Stimulated activated CD8-positive, alpha-beta memory T cell treated with anti-CD3 and anti-CD28 coated beads, Interleukin-2, amount 100 ng/mL, for 48 hours (primary cell): Measurements from ENCODE around the gene NFILZ.

Source experiments
- DNase-seq, 2 donors: peaks; one replicate each; pipeline ENCODE4 v3.0.0-alpha.2; 2020; ENCODE audit warnings: low read depth in 2 of 2

NFILZ gene, protein sequence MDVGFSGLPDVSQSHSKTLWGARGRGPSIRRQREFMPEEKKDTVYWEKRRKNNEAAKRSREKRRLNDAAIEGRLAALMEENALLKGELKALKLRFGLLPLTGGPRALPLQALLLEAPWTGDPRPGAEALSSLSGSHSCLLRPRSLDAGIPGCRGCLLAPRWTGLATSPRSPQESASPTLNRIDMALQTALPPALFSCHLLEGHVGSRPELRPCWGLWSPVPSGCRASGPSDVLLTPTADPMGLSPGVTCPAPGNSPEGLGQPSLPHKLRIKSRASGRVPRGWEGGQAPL

DNA sequence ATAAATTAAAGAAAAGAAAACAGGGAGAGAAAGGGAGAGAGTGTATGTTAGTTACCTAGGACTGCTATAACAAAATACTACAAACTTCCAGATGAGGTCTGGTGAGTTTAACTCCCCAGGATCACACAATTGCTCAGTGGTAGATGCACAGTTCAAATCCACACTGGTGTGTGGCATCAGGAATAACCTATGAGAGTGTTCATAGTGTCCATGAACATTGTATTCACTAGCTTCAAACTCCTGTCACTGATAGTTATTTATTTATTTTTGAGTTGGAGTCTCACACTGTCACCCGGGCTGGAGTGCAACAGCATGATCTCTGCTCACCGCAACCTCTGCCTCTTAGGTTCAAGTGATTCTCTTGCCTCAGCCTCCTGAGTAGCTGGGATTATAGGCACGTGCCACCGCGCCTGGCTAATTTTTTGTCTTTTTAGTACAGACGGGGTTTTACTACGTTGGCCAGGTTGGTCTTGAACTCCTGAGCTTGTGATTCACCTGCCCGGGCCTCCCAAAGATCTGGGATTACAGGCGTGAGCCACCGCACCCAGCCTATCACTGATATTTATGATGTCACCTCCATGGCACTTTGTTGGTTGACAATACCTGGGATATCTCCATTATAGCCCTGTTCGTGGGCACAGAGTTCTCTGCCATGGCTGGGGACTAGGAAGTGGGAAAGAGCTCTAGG, at the start of gene NFILZ:
Gene NFILZ (plus strand): TSS at position 638 of the 688 bp plus-strand sequence. CDS start 46,133 bp downstream, outside the sequence.
- no peak for DNase-seq

DNA sequence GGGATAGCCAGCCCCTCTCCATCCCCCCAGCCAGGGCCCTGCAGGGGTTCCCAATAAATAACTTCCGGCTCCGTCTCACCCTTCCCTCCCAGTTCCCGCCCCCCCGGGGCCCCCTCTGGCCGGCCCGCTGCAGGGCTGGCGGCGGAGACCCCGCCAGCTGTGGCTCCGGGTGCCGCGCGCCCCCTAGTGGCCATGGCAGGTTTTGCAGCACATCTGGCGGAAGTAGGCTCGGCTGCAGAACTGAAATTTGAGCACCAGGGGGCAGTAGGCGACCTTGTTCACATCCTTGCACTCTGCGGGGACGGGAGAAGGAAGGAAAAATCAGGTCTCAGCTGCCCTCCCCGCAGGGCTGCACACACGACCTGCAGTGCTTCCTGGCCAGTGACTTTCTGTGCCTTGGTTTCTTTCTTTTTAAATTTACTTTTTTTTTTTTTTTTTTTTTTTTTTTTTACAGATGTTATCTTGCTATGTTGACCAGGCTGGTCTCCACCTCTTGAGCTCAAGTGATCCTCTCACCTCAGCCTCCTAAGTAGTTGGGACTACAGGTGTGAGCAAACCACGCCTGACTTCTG, 49.6 kb upstream of the NFILZ start:
- peak; percentile 71 to 76 for DNase-seq

DNA sequence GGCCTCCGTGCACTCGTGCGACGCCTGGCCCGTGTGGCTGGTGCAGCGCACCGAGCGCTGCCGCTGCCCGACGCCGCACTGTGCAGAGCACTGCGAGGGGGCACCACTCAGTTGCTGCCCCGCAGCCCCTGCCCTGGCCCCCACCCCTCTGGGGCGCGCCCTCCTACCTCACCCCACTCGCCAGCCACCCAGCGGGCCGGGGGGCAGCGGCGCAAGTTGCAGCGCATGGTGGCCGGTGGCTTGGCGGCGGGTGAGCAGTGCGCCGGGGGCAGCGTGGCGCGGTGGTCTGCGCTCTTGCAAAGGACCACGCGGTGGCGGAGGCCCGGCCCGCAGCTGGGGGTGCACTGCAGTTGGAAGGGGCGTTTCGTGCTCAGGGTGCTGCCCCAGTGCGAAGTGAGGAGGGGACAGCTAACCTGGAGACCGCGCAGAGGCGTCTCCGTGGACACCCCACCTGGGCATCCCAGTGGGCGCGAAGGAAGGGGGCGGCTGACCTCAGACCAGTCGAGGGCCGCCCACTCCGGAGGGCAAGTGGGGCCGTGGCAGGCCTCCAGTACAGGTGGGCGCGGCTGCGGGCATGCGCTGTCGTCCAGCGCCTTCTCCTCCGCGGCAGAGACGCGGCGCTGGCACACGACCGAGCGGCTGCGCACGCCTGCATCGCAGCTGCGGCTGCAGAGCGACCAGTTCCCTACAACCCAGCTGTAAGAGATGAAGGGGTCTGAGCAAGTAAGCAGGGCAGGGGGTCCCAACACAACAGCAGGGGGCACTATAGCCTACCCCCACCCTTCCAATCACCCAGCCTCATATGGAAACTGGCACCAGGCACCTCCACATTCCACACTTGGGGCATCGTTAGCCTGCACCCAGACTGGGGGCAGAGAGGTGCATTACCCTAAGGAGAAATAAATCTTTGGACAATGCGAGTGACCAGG, 45.2 kb upstream of the NFILZ start:
- no peak for DNase-seq

DNA sequence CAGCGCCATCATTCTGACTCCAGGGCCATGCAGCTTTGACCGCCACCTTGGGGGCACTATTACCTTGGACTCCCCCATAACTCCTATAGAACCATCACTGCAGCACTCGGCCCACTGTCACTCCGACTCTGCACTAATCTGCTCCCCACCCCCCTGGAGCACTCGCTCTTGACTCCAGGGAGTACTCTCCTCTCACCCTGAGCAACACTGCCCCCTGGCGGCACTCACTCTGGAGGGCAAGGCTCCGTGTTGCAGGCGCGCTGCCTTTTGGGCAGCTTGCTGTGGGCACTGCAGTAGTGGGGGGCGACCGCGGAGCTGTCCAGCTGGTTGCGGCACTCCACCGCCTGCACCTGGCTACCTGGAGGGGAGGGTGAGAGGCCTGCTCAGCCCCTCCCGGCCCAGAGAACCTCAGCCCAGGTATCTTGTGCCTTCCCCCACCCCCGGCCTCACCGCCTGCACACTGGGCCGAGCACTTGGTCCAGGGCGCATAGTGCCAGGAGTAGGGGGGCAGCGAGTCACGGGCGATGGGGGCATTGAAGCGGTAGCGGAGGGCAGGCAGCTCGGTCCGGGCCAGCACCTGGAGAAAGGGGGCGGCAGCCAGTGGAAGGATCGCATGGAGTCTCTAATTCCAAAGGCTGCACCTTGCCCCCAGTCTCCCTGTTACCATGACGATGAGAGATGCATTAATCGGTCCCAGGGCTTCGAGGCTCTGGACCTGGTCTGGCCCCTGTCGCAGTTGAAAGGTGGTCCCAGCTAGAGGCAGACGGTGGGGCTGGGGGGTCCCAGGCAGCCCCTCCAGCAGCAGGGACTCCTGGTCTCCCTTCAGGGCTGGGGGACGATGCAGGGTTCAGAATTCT, 44.3 kb upstream of the NFILZ start:
- peak; percentile 48 to 52 for DNase-seq

DNA sequence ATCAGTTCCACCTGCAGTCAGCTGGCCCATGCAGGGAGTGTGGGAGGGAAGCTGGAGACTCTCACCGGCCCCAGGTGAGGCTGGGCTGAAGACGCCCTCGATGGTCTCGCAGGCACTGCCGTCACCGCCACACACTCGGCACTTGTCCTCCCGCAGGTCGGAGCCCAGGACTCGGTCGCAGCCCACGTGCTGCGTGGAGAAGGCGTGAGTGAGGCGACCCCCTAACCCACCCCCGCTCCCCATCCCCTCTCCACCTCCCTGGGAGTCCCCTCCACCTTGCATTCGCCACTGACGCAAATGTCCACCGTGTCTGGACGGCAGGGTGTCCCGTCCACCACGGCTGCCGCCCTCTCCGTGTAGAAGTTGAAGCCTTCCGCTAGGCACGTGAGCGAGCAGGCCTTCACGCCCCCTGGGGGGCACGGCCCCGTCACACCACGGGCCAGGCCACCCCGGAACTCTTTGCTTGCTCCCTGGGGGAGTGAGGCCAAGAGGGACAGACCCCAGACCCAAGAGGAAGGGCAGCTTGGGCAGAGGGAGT, 41.2 kb upstream of the NFILZ start:
- DNase-seq: no peak

DNA sequence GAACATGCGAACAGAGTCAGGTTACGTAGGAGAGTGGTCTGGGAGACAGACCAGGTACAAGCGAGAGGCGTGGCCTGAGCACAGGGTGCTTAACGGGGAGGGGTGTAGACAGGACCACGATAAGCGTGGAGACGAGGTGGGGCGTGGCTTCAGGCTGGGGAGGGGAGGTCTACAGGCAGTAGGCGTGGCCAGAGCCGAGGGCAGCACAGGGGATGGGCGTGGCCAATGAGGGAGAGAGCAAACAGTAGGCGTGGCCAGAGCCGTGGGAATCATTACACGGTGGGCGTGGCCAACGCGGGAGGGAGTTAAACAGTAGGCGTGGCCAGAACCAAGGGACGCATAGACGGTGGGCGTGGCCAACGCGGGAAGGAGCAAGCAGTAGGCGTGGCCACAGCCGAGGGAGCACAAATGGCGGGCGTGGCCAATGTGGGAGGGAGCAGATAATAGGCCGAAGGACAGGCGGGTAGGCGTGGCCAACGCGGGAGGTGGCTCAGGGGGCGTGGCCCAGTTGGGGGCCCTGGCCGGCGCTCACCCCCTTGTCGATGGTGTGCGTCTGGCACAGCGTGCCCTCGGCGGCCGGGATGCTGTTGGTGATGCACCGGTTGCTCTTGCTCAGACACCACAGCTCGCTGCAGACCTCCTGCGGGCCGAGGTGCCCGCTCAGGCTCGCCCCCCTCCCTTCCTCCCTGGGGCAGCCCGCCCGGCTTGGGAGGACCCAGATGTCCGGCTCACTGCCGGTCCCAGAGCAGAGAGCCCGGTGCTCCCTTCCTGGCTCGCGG, 38.0 kb upstream of the NFILZ start:
- DNase-seq: peak; percentile 86 to 96

DNA sequence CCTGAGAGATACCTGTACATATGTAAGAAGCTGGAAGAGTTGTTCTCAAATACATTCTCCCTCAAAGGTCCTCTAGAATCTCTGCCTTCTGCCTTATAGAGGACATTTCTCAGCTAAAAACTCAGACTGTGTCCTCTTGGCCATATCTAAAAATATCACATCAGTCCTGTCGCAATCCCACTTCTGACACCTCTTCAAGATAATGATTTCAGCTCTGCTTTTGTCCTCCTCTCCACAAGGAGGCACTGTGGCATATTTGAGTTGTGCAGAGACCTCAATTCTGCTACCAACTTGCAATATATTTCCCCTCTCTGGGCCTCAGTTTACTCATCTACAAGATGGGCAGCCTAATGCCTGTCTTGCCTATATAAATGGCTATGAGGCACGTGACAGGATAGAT, 36.5 kb upstream of the NFILZ start:
- no peak for DNase-seq

DNA sequence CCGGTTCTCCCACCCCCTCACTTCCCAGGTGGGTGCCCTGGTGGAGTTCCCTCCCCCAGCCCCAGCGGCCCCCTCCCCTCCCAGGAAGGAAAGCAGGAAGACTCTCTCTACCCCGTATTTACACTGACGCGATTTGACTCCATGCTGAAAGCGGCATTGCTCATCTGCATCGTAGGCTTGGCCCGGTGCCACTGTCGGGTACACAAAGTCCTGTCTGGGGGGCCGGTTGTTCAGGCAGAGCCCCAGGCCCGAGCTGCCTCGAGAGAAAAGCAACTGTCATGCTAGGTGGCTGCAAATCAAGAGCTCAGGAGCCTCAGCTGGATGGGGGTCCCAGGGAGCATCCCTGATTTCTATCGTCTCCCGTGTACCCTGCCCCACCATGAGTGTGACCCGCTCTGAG, 34.8 kb upstream of the NFILZ start:
- no peak for DNase-seq

DNA sequence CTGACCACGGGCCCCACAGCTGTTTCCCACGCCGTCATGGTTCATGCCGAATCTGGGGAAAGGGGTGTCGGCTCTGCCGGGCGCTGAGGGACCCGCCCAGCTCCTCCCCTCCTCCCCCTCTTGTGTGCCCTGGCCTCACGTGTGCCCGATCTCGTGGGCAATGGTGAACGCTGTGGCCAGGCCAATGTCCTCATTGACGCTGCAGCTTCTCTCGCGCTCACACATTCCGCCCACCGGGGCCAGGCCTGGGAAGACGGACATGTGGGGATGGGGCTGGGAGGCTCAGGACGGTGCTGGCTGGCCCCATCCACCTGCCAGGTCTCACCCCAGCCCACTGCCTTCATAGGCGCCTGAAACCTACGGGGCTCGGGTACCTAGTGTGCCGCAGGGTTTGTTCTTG, 34.3 kb upstream of the NFILZ start:
- DNase-seq: no peak

DNA sequence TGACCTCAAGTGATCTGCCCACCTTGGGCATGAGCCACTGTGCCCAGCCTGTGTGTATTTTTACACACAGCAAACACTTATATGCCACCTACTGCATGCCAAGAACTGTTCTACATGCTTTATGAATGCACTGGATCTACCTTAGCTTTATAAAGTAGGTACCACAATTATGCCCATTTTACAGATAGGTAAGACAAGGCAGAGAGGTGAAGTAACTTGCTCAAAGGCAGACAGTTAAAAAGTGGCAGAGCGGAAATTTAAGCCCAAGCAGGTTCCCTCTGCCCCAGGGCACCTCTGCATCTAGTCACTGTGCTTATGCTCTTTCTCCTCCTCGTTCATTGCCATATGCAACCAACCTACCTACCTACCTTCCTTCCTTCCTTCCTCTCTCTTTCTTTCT, 30.4 kb upstream of the NFILZ start:
- DNase-seq: no peak

DNA sequence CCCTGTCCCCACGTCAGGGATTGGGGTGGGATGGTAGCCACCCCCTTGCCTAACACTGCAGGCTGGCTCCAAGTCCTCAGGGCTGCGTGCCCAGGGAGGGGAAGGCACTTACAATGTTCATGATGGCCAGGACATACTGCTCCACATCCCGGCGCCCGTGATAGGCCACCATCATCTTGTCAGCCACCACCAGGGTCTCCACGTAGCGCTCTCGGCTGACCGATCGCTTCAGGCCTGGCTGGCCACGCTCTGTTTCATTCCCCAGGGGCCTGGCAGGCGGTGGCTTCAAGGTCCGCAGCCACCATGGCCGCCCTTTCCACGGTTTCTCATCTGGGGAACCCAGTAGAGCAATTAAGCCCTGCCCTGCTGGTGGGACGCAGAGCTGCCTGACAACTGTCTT, 29.6 kb upstream of the NFILZ start:
- DNase-seq: no peak

DNA sequence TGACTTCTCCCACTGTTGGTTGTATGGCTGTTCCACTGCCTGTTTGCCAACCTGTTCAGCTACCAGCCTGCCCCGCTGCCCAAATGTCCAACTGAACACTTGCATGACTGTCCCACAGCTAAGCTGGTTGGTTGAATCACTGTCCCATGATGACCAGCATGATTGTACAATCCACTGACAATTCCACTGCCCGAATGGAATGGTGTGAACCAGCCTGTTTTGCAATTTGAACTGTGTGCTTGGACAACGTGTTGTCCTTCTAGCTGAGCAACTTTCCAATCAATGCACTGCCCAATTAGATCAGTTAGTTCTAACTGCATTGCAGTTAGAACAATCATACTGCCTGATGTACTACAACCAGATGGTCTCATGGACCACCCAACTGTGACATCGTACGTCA, 28.6 kb upstream of the NFILZ start:
- DNase-seq: no peak

DNA sequence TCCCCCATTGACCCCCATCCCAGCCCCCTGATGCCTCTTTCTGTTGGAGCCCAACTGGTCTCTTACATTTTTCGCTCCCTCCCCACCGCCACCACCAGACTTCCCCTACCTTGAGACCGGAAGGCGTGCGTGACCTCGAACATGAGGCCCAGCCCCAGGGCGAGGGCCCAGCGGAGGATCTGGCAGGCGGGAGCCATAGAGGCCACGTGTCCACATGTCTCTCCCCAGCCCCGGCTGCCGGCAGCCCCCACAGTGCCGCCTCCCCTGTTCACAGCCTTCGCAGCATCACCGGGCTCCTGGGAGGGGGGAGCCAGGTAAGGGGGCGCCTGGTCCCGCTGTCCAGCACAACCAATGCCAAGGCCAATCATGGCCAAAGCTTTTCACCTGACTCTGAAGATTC, 24.9 kb upstream of the NFILZ start:
- no peak for DNase-seq

DNA sequence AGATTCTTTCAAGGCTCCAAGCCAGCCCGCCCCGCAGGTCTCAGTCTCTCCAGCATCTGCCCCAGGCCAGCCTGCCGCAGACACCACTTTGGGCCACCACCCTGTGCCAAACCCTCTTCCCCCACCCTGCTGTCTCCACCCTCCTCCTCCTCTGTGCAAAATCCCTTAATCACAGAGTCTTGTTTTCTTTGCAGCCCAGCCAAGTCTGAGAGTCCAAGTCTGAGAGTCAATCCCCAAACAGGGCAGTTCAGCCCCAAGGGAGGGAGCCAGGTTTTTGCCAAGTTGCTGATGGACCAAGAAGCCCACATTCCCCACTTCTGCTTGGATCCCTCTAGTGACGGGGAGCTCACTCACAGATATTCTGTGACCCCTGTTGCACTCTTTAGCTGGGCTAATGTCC, 23.0 kb upstream of the NFILZ start:
- DNase-seq: no peak

DNA sequence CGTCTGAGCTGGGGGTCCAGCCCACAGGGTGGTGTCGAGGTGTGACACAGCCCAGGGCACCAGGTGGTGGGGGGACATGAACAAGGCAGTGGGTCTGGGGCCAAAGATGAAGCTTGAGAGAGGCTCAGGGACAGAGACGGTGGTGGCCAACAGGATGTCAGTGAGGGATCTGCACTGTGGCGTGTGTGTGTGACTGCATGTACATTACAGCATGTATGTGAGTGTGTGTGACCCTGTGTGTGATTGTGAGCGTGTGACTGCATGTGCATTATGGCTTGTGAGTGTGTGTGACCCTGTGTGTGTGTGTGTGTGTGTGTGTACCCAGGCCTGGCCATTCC, 21.5 kb upstream of the NFILZ start:
- no peak for DNase-seq

DNA sequence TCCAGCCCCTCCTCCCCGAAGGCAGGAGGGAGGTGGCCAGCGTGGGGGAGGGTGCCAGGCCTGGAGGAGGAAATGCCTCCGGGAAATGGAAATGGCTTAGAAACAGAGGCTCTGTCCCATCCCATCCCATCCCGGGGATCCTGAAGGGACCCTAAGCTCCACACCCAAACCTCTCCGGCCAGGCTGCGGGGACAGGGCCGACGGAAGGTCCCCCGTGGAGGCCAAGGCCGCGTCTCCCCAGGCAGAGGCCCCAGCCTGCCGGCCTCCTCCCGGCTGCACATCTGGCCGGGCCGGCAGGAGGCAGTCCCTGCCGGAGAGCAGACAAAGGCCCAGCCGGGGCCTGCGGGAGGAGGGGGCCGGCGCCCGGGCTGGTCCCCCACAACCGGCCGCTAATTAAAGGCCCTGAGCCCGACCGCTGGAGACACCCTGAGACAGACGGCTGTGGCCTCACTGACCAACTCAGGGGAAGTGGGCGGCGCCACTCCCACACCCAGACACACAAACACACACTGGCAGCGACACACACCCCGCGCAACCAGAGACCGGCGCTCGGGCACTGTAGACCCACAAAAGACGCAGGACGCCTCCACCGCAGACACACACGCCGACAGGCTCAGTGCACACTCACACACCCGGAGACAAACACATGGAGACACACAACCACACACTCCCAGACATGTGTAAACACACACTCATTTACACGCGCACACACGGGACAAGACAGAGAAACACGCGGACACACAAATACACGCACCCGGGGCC, 21.0 kb upstream of the NFILZ start:
- no peak for DNase-seq

DNA sequence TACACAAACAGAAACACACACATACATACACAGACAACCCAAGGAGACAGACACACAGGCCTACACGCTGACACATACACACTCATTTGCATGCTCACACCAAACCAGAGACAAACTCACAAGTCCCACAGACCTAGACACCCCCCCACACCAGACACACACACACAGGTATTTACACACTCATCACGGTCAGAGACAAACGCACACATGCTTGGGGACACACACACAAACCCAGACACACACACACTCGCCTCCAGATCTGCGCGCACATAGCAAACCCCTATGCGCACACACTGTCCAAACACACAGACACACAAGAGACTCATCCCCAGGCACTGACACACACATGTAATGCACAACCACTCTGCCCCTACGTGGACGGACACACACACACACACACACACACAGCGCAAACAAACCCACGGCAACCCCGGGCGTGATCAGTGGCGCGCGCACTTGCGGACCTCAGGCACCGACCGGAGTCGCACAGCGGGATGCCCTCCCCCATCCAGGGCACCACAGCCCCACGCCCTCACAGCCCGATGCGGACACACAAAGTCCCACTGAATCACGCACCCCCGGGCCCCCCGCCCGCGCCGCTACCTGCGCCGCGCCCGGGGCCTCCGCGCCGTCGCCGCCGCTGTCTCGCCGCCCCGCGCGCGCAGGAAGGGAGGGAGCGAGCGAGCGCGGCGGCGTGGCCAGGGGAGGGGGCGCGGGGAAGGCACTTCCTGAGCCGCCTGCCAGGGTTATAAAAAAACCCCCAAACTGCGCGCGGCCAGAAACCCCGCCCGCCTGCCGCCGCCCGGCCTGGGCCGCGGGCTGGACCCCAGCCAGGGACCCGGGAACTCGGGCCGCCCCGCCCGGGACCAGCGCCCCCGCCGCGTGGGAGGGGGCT, 20.1 kb upstream of the NFILZ start, which contains the start of gene ADAMTS10:
Gene ADAMTS10 (minus strand): TSS at position 675 of the 895 bp plus-strand sequence. CDS start 5,005 bp downstream, outside the sequence.
- DNase-seq: no peak

DNA sequence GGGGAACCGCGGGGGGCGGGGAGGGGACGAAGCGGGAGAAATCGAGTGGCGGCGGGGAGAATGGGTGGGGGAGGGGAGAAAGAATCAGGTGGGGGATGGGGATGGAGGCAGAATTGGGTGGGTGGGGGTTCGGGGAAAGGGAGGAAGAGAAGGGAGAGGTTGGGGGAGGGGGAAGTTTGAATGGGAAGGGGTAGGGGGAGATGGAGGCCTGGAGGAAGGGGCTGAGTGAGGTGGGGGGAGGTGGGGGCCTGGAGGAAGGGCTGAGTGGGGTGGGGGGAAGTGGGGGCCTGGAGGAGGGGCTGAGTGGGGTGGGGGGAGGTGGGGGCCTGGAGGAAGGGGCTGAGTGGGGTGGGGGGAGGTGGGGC, 19.5 kb upstream of the NFILZ start:
- DNase-seq: no peak
